ENCODE measurements around the gene C21orf58.

The C21orf58 gene

DNA sequence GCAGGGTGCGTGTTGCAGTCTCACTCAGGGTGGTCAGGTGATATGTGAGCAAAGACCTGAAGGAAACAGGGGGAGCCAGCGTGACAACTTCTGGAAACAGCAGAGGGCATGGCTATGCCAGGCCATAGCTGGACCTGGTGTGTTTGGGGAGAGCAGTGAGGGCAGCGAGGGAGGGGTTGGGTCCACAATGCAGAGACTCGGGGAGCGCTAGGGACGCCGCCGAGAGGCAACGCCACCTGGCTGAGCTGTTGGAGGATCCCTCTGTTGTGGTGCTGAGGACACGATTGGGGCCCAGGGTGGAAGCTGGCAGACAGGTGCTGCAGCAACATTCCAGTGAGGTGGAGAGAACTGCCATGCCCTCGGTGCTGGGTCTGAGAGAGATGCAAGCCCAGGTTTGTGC is 68.5 kb downstream of the C21orf58 start:
- TF ChIP-seq, protein P1, sequence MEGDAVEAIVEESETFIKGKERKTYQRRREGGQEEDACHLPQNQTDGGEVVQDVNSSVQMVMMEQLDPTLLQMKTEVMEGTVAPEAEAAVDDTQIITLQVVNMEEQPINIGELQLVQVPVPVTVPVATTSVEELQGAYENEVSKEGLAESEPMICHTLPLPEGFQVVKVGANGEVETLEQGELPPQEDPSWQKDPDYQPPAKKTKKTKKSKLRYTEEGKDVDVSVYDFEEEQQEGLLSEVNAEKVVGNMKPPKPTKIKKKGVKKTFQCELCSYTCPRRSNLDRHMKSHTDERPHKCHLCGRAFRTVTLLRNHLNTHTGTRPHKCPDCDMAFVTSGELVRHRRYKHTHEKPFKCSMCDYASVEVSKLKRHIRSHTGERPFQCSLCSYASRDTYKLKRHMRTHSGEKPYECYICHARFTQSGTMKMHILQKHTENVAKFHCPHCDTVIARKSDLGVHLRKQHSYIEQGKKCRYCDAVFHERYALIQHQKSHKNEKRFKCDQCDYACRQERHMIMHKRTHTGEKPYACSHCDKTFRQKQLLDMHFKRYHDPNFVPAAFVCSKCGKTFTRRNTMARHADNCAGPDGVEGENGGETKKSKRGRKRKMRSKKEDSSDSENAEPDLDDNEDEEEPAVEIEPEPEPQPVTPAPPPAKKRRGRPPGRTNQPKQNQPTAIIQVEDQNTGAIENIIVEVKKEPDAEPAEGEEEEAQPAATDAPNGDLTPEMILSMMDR (IDR thresholded peaks at IDR 0.05) = no peak
- Mint-ChIP-seq H3K27me3 (ENCODE audit: low read depth, poor library complexity) (peaks cover 4% of the 10 kb centered on the region), H3K4me3 (no peak overlapping the region), H3K9me3 (no peaks in the 10 kb centered on the region), H3K27ac (peak overlapping the region; percentile 88), H3K4me1 (peaks cover 15% of the 10 kb centered on the region), H3K36me3 (ENCODE audit: low read depth) (peaks cover 80% of the 10 kb centered on the region)
- DNase-seq = no peak

DNA sequence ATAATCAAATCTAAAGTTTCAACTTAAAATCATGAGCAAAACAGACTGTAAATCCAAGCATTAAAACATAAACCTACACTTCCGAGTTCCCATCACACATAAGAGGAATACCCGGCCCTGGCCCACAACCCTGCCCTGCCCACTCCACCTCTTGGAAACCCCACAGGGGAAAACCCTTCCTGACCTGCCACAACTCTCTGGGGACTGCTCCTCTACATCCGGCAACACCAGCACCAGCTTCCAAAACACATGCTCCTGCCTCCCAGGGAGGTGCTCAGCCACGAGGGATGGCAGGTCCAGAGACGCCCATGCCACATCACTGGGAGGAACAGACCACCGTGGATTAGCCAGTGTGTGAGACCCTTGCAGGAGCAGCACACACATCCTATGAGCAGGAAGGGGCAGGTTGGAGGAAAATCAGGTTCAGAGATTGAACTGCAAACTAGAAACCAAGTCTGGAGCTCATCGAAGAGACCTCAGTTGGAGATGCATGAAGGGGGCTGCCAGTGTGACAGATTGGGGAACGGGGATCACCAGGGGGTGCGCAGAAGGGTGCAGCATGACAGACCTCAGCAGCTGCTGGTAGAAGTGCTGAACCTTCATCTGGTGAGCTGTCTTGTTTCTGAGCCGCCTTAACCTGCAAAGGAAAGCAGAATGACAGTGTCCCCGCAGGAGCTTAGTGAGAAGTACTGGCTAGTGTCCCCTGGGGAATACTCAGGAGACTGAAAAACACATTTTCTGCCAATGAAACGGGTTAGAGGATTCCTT is 69.3 kb downstream of the C21orf58 start:
- H3K36me3 Mint-ChIP-seq (ENCODE audit: low read depth) = peaks cover 84% of the 10 kb centered on the region
- H3K4me3 Mint-ChIP-seq = no peak overlapping the region
- TF ChIP-seq, protein P1 (IDR thresholded peaks at IDR 0.05) = no peak
- H3K27ac Mint-ChIP-seq = peak overlapping the region; percentile 89
- DNase-seq = no peak
- H3K4me1 Mint-ChIP-seq = peaks cover 15% of the 10 kb centered on the region
- H3K9me3 Mint-ChIP-seq = no peaks in the 10 kb centered on the region
- peaks cover 4% of the 10 kb centered on the region for H3K27me3 Mint-ChIP-seq (ENCODE audit: low read depth, poor library complexity)

DNA sequence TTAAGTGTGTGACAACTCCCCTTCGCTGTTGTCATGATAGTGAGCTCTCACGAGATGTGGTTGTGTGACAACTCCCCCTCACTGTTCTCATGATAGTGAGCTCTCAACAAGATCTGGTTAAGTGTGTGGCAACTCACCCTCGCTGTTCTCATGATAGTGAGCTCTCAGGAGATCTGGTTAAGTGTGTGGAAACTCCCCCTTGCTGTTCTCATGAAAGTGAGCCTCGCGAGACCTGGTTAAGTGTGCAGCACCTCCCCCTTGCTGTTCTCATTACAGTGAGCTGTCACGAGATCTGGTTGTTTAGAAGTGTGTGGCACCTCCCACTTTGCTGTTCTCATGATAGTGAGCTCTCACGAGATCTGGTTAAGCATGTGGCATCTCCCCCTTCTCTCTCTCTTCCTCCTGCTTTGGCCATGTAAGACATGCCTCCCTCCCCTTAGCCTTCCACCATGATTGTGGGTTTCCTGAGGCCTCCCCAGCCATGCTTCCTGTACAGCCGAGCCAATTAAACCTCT is 70.0 kb downstream of the C21orf58 start:
- no peak for DNase-seq
- Mint-ChIP-seq H3K36me3 (ENCODE audit: low read depth) (peaks cover 82% of the 10 kb centered on the region), H3K27ac (peak overlapping the region; percentile 89), H3K4me1 (peaks cover 15% of the 10 kb centered on the region), H3K4me3 (no peak overlapping the region), H3K9me3 (no peaks in the 10 kb centered on the region), H3K27me3 (ENCODE audit: low read depth, poor library complexity) (peaks cover 4% of the 10 kb centered on the region)
- TF ChIP-seq, protein P1 (IDR thresholded peaks at IDR 0.05) = no peak

DNA sequence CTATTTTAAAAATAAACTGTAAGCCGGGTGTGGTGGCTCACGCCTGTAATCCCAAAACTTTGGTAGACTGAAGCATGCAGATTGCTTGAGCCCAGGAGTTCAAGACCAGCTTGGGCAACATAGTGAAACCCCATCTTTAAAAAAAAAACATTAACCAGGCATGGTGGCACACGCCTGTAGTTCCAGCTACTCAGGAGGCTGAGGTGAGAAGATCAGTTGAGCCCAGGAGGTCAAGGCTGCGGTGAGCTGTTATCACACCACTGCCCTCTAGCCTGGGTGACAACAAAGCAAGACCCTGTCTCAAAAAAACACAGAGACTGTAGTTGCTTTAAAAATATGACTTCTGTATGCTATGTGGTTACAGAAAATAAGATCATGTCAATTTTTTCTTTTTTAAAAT is 70.8 kb downstream of the C21orf58 start:
- no peak overlapping the region for H3K27ac Mint-ChIP-seq
- no peak for DNase-seq
- TF ChIP-seq, protein P1 (IDR thresholded peaks at IDR 0.05) = no peak

More for the DNA sequence above, 70.8 kb downstream of the C21orf58 start:
- peaks cover 79% of the 10 kb centered on the region for H3K36me3 Mint-ChIP-seq (ENCODE audit: low read depth)
- H3K27me3 Mint-ChIP-seq (ENCODE audit: low read depth, poor library complexity) = peaks cover 4% of the 10 kb centered on the region
- H3K4me3 Mint-ChIP-seq = no peak overlapping the region
- no peaks in the 10 kb centered on the region for H3K9me3 Mint-ChIP-seq
- H3K4me1 Mint-ChIP-seq = peaks cover 15% of the 10 kb centered on the region

All from nephron progenitor cell (in vitro differentiated cells).